GM21390 (cell line): ENCODE data around the gene OR2W3.
A peak's percentile ranks its signal among the peaks of the same experiment; 100 is the strongest.

Experiments
- ATAC-seq: cut with Tn5 transposase; IDR thresholded peaks from one replicate; pipeline ENCODE4 v1.9.1; 2021; ENCODE audit not compliant: unreplicated experiment

OR2W3 gene

DNA sequence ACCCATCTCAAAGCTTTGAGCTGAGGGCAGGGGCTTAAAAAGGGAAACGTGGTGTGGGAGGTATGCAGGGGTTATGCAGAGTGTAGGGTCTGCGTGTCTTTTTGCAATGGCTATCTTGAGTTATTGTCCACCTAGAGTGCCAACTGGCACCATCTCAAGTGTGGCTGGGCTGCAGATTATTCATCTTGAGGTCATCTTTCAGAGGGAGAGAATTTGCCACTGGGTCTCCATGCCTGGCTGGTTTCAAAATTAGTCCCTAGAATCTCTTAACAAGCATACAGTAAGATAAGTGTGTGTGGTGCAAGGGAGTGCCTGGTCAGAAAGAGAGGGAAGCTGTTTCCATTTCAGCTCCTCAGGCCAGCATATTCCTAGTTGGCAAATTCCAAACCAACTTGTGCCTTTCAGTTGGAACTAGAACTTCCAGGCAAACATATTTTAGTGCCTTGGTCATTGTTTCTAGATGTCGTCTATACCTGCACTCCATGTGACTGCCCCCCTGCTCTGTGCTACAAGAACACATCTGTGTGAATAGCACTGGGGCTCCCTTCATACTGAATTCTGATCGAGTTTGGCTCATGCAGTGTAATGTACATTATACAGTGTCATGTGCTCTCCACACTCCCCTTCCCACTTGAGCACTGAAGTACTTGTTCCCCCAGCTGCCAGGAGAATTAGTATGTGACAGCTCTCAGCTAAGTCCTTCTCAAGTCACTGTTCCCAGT lies 19.7 kb downstream of the OR2W3 start:
- ATAC-seq = no peak

DNA sequence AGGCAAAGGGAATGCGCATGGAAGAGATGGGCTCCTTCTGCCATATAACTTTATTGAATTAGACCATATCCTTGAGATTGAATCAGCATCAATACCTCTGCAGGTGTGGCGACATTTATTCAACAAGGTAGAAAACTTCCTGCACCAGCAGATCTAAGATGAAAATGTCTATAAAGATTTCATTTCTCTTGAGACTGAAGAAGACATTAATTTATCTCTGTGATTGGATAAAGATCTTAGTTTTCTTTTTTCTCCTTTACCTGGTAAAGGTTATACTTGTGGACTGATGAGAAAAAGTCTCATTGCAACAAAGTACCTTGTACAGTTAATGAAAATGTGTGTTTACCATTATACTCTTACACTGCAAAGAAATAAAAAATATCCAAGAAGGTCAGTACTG lies 24.6 kb downstream of the OR2W3 start, which contains the start of gene OR2T8:
TSS of gene OR2T8 (plus strand) at position 301 of the 400 bp plus-strand sequence. CDS start 766 bp downstream, outside the sequence.
- ATAC-seq = no peak

DNA sequence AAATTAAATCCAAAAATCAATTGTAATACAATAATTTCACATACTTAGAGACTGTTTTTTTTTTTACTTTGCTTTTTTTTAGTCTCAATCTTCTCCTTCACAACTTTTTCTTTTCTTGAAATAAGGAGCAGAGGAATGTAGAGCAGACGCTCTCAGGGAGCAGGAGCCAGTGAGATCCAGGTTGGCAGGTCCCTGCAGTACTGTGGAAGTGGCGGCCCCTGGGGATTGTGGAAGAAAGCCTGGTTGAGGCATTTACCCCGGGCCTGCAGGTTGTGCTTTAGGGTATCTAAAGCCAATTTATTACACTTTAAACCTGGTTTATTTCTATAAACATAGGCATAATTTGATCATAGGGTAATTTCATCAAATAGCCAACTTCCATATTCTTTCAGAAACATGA lies 28.6 kb downstream of the OR2W3 start:
- no peak for ATAC-seq

- ATAC-seq = no peak
Measured at GRCh38 chr1:247924868-247925267, 29.5 kb downstream of the OR2W3 start, which contains the start of gene OR2AJ1. Gene OR2AJ1 (plus strand): TSS chr1:247924889. CDS start chr1:247933769, 8,880 bp downstream.

DNA sequence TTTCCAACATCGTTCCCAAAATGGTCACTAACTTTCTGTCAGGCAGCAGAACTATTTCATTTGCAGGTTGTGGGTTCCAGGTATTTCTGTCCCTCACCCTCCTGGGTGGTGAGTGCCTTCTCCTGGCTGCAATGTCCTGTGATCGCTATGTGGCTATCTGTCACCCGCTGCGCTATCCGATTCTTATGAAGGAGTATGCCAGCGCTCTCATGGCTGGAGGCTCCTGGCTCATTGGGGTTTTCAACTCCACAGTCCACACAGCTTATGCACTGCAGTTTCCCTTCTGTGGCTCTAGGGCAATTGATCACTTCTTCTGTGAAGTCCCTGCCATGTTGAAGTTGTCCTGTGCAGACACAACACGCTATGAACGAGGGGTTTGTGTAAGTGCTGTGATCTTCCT lies 38.6 kb downstream of the OR2W3 start:
- ATAC-seq = no peak

DNA sequence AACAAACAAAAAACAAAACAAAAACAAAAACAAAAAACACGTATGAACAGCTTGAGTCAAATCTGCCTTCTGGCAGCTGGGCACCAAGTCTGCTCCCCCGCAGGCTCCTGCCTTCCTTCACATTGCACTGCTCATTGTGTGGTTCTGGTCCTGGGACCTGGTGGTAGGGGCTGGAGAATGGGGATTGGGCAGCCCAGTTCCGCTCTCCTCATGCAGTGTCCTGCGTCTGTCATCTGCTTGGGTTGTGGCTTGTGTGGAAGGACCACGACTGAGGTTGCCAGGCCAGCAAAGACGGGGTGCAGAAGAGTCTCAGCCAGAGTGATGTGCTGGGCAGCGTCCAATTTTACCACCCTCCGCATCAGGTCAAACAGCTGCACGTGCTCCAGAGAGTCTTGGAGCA lies 40.4 kb downstream of the OR2W3 start:
- no peak for ATAC-seq

GRCh38 chr1:247936415-247936814 lies 41.0 kb downstream of the OR2W3 start:
- no peak for ATAC-seq

DNA sequence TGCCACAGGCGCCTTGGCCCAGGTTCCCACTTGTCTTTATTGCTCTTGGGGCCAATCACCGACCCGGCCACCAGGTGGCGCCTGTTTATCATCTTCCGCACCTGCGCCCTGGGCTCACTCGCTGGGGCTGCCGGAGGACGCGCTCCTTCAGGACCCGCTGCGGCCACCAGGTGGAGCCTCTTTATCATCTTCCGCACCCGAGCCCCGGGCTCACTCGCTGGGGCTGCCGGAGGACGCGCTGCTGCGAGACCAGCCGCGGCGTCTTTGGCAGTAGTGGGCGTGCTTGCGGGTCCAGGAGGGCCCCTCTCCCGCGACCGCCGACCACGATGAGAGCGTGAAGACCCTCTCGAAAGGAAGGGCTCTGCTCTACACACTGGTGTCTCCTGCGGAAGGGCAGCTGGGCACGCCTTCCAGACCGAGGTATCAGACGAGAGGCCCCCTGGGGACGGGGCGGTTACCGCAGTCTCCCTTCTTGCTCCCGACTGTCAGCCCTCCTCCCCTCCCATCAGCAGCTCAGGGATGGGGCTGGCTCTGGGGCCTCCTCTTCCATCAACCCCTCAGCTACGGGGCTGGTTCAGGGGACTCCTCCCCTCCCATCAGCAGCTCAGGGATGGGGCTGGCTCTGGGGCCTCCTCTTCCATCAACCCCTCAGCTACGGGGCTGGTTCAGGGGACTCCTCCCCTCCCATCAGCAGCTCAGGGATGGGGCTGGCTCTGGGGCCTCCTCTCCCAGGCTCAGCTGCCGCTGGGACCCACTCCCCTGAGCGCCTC lies 41.8 kb downstream of the OR2W3 start:
- peak; percentile 100 for ATAC-seq

- no peak for ATAC-seq
Measured at GRCh38 chr1:247942624-247943023, 47.2 kb downstream of the OR2W3 start.
